HepG2 (cell line): Measurements from ENCODE around the gene FYB1. TPM values are rescaled to one million over a fixed set of nuclear protein-coding genes. Genes with fewer than 3 reads are reported as not detected.

ENCODE experiments used
- ATAC-seq: fragments of 200-7000 bp; cut with Tn5 transposase; 3 replicates; pipeline ENCODE4 v1.9.1; 2020; ENCODE audit warnings: mild to moderate bottlenecking, moderate library complexity
- BruUV-seq: library from RNA; stranded (reverse); fragments of 400-500 nt; replicated peaks from 2 replicates; lab custom pipeline; 2021; lab: Mats Ljungman, UMichigan
- CTCF ChIA-PET: fragments of 300-600 bp; formaldehyde crosslinking; extraction: SDS; loops from one replicate; lab custom pipeline; 2021; ENCODE audit warnings: low total read pairs, inconsistent platforms, low intra/inter-chr PET ratio; lab: Yijun Ruan, JAX
- POLR2A ChIA-PET: fragments of 350-600 bp; sonication (Branson Sonifier 250); formaldehyde crosslinking; loops from one replicate; lab custom pipeline; 2020; ENCODE audit warnings: antibody characterized with exemption, inconsistent platforms; lab: Yijun Ruan, JAX
- DNase-seq: peaks from one replicate; pipeline ENCODE4 v3.0.0-alpha.2; 2015; ENCODE audit warnings: low spot score
- FAIRE-seq: peaks from 3 replicates; lab custom pipeline; 2011; peaks lifted over from hg19 to GRCh38; lab: Jason Lieb, UNC
- H2AFZ ChIP-seq: one replicate; pipeline ENCODE4 v1.6.1; 2011; ENCODE audit warnings: low read length, inconsistent platforms
- H3K27ac ChIP-seq: fragments of 300-600 bp; 3 replicates; pipeline ENCODE4 v1.8.0; 2011; ENCODE audit warnings: mixed run types, mild to moderate bottlenecking, mixed read lengths, low read length, inconsistent platforms; ENCODE audit not compliant: insufficient read depth; ENCODE audit errors: extremely low read length
- H3K27me3 ChIP-seq, 2 experiments: fragments of 200-600 bp in 1 of 2; 2 replicates in 1 of 2; 3 replicates in 1 of 2; pipeline versions ENCODE4 v1.6.0 to v1.8.0; 2011; ENCODE audit warnings: low read length in 2 of 2, mild to moderate bottlenecking in 2 of 2, moderate library complexity in 2 of 2, inconsistent platforms in 1 of 2; ENCODE audit not compliant: insufficient read depth in 2 of 2, control insufficient read depth in 1 of 2
- H3K36me3 ChIP-seq, 2 experiments: fragments of 200-600 bp in 1 of 2; replicated peaks in 1 of 2; 2 replicates in 1 of 2; 3 replicates in 1 of 2; pipeline versions ENCODE4 v1.5.1 to v1.8.0; 2011; ENCODE audit warnings: low read length in 2 of 2, inconsistent platforms in 1 of 2; ENCODE audit not compliant: insufficient read depth in 2 of 2, control insufficient read depth in 1 of 2
- H3K4me1 ChIP-seq: 2 replicates; pipeline ENCODE4 v1.5.1; 2012; ENCODE audit warnings: low read length, inconsistent platforms; ENCODE audit not compliant: insufficient read depth
- H3K4me2 ChIP-seq: 2 replicates; pipeline ENCODE4 v1.6.0; 2011; ENCODE audit warnings: low read depth, low read length, inconsistent platforms
- H3K4me3 ChIP-seq, 3 experiments: fragments of 200-600 bp in 1 of 3; sonication (generic), shearing (Covaris generic) in 1 of 3; replicated peaks in 1 of 3; 2 replicates each; pipeline ENCODE4 v1.5.1; 2011 to 2016; ENCODE audit warnings: low read length in 3 of 3, inconsistent platforms in 2 of 3, low read depth in 2 of 3, mild to moderate bottlenecking in 2 of 3, control low read depth in 1 of 3, mixed read lengths in 1 of 3; ENCODE audit not compliant: insufficient read depth in 1 of 3
- H3K79me2 ChIP-seq: one replicate; pipeline ENCODE4 v1.6.1; 2011; ENCODE audit warnings: low read length, inconsistent platforms; ENCODE audit not compliant: insufficient read depth
- H3K9ac ChIP-seq: 2 replicates; pipeline ENCODE4 v1.6.0; 2011; ENCODE audit warnings: mild to moderate bottlenecking, low read depth, low read length, inconsistent platforms; ENCODE audit not compliant: insufficient read depth
- H3K9me3 ChIP-seq: 2 replicates; pipeline ENCODE4 v1.5.1; 2012; ENCODE audit warnings: mild to moderate bottlenecking, low read length
- H4K20me1 ChIP-seq: 2 replicates; pipeline ENCODE4 v1.6.0; 2011; ENCODE audit warnings: inconsistent platforms, mild to moderate bottlenecking, low read length, moderate library complexity; ENCODE audit not compliant: insufficient read depth
- FOXK1 ChIP-seq: sonication (generic); formaldehyde crosslinking; IDR thresholded peaks from 2 replicates; pipeline ENCODE4 v1.4.0; 2020; ENCODE audit warnings: low read depth, missing genetic modification reagents, borderline replicate concordance
- NPAS2 ChIP-seq: sonication (generic); formaldehyde crosslinking; IDR thresholded peaks from 2 replicates; pipeline ENCODE4 v1.8.0; 2022; ENCODE audit warnings: mild to moderate bottlenecking, missing genetic modification reagents, borderline replicate concordance
- RARG ChIP-seq: sonication (generic); formaldehyde crosslinking; IDR thresholded peaks from 2 replicates; pipeline ENCODE4 v1.4.0; 2020; ENCODE audit warnings: low read depth, mild to moderate bottlenecking, missing genetic modification reagents
- RFXAP ChIP-seq: sonication (generic); formaldehyde crosslinking; IDR thresholded peaks from 2 replicates; pipeline ENCODE4 v1.4.0; 2020; ENCODE audit warnings: missing genetic modification reagents, borderline replicate concordance
- SNAPC5 ChIP-seq: sonication (generic); formaldehyde crosslinking; IDR thresholded peaks from 2 replicates; pipeline ENCODE4 v1.8.1; 2023; ENCODE audit warnings: mild to moderate bottlenecking, missing genetic modification reagents, borderline replicate concordance
- SP4 ChIP-seq: sonication (generic); formaldehyde crosslinking; IDR thresholded peaks from 2 replicates; pipeline ENCODE4 v1.8.1; 2023; ENCODE audit warnings: mild to moderate bottlenecking, missing genetic modification reagents
- TGIF2 ChIP-seq: IDR thresholded peaks from 2 replicates; pipeline ENCODE4 v1.6.1; 2016; ENCODE audit warnings: control low read depth, missing compliant biosample characterization
- ZBTB44 ChIP-seq: sonication (generic); formaldehyde crosslinking; IDR thresholded peaks from 2 replicates; pipeline ENCODE4 v1.4.0; 2020; ENCODE audit warnings: missing genetic modification reagents
- ZNF775 ChIP-seq: sonication (generic); formaldehyde crosslinking; IDR thresholded peaks from 2 replicates; pipeline ENCODE4 v1.4.0; 2020; ENCODE audit warnings: missing genetic modification reagents, mild to moderate bottlenecking, moderate library complexity, borderline replicate concordance
- WGBS: methylation state at CpG from one replicate; pipeline ENCODE4 v1.1.6; 2017; ENCODE audit warnings: low lambda C conversion rate; 5-methylcytosine and 5-hydroxymethylcytosine counted together
- in situ Hi-C: cut with HindIII; loops from 2 replicates; pipeline ENCODE4 v1.10.0; 2017; ENCODE audit warnings: low pct_unique_long_range_greater_than_20kb; ENCODE audit not compliant: extremely low pct_ligation_motif_present
- intact Hi-C: fragments of 100-400 bp; cut with micrococcal nuclease; formaldehyde crosslinking; loops from one replicate; pipeline ENCODE4 v1.10.0; 2022; ENCODE audit not compliant: unreplicated experiment
- polyA plus RNA-seq, 8 experiments: library from polyadenylated mRNA; depleted of rRNA in 3 of 8; stranded (reverse) in 7 of 8; unstranded in 1 of 8; fragments of >200 nt; fragmentation: Illumina TruSeq in 4 of 8; extraction: Trizol in 4 of 8; gene quantifications; 2 replicates each; pipeline versions ENCODE4 v1.2.1 to v1.2.3, GENCODE V29; 2011 to 2016; ENCODE audit warnings: low read depth in 4 of 8, missing spikeins in 1 of 8, mixed read lengths in 1 of 8; ENCODE audit not compliant: insufficient read depth in 1 of 8
- total RNA-seq, 5 experiments: library from RNA; depleted of rRNA; stranded (reverse); fragments of >200 nt; fragmentation: Illumina TruSeq; extraction: Trizol; gene quantifications; 2 replicates each; pipeline ENCODE4 v1.2.3, GENCODE V29; 2016; ENCODE audit warnings: low read depth in 1 of 5

The FYB1 gene
- total and polyA plus RNA-seq, 2 of the 13 experiments (the other 11 are each of a cell fraction or from before 2014, with no cell fraction given): 0.03 TPM; not detected in 1

GRCh38 chr5:39062104-39062503 lies 157.3 kb downstream of the FYB1 start:
- intact Hi-C loops: no loop called here
- Histone ChIP-seq H3K4me2 (no peak overlapping the region), H3K4me3 (no peak overlapping the region), H3K4me1 (0 out of 2 replicates have a peak, but pooled peaks cover 9% of the 10 kb centered on the region), H3K9me3 (peaks cover 11% of the 10 kb centered on the region; the same call in 1 of the 2 replicates), H3K9ac (no peak overlapping the region), H3K27ac (no peak overlapping the region), H3K79me2 (peaks cover 80% of the 10 kb centered on the region), H2AFZ (no peak overlapping the region), H3K27me3 (no peaks in the 10 kb centered on the region), H3K36me3 (peaks cover 2 to 10% of the 10 kb centered on the region in 2 experiments; a peak in 2 of 5 replicates), H4K20me1 (peaks cover 26% of the 10 kb centered on the region)
- in situ Hi-C loops: no loop called here
- WGBS: 98% methylated on average over 3 of the region's 3 CpGs
- no peak for DNase-seq
- no peak for TF ChIP-seq ZNF775
- TF ChIP-seq SP4 (CRISPR knock-in tag): no peak
- no peak for TF ChIP-seq RFXAP
- TF ChIP-seq RARG: no peak
- TF ChIP-seq NPAS2 (CRISPR knock-in tag): no peak
- no peak for TF ChIP-seq ZBTB44
- no peak for TF ChIP-seq SNAPC5 (CRISPR knock-in tag)
- no peak for TF ChIP-seq FOXK1 (CRISPR knock-in tag)
- no peak for TF ChIP-seq TGIF2 (CRISPR knock-in tag)
- CTCF ChIA-PET: no interaction called here
- no peak for FAIRE-seq
- ATAC-seq: no peak
- no TSS peak for BruUV-seq
- POLR2A ChIA-PET: no interaction called here
